Ovary (tissue), 3 donors: ENCODE results near the gene GLB1L2.

Experiments
- CTCF ChIP-seq, 3 donors: fragments of 450-650 bp in 2 of 3; fragments of 200-600 bp in 1 of 3; IDR thresholded peaks; one replicate each; pipeline versions ENCODE4 v1.5.1 to v1.8.0; 2016 to 2022; ENCODE audit warnings: antibody characterized with exemption in 3 of 3, mild to moderate bottlenecking in 1 of 3
- POLR2A ChIP-seq: fragments of 450-650 bp; IDR thresholded peaks from one replicate; pipeline ENCODE4 v1.6.1; 2017; ENCODE audit warnings: antibody characterized with exemption, mild to moderate bottlenecking, moderate library complexity
- donor health status: DM: no; HTN: no; CAD: no.

- TF ChIP-seq CTCF (IDR thresholded peaks at IDR 0.05) = no peak
- no peak for TF ChIP-seq POLR2A
Observed at GRCh38 chr11:134334796-134335571, 3.2 kb downstream of the GLB1L2 start.
